PFSK-1 (cell line): Measurements from ENCODE around the gene USP14.

Experiments used
- POLR2AphosphoS5 ChIP-seq: IDR thresholded peaks from 2 replicates; pipeline ENCODE4 v1.6.1; 2012; ENCODE audit warnings: low read depth, mild to moderate bottlenecking, control low read depth, low read length, moderate library complexity
- TAF1 ChIP-seq: IDR thresholded peaks from 2 replicates; pipeline ENCODE4 v1.6.1; 2012; ENCODE audit warnings: low read length, control low read depth, borderline replicate concordance; ENCODE audit not compliant: insufficient read depth
- TF ChIP-seq, protein P1 (sequence below), 2 experiments: IDR thresholded peaks; 2 replicates each; pipeline versions ENCODE4 v1.6.1 to v1.8.0; 2011 to 2012; ENCODE audit warnings: low read depth in 2 of 2, low read length in 2 of 2, control low read depth in 1 of 2, inconsistent platforms in 1 of 2, mild to moderate bottlenecking in 1 of 2, moderate library complexity in 1 of 2; ENCODE audit not compliant: insufficient read depth in 1 of 2

DNA sequence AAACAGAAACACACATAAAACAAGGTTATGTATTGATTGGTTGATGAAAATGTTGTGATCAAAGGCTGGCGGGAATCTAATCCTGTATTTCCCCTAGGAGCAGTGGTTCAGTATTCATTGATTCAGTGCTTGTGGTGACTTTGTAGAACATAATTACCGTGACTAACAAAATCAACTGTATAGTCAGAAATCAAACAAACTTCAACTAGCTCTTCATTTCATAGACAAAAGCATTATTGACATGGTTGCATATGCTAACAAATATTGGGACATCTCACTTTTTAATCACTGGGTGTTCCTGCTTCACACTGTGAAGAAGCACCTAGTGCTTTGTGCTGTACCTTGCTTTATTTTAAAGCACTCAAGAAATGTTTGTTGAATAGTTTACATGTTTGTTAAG lies 41.4 kb downstream of the USP14 start:
- TF ChIP-seq, protein P1, sequence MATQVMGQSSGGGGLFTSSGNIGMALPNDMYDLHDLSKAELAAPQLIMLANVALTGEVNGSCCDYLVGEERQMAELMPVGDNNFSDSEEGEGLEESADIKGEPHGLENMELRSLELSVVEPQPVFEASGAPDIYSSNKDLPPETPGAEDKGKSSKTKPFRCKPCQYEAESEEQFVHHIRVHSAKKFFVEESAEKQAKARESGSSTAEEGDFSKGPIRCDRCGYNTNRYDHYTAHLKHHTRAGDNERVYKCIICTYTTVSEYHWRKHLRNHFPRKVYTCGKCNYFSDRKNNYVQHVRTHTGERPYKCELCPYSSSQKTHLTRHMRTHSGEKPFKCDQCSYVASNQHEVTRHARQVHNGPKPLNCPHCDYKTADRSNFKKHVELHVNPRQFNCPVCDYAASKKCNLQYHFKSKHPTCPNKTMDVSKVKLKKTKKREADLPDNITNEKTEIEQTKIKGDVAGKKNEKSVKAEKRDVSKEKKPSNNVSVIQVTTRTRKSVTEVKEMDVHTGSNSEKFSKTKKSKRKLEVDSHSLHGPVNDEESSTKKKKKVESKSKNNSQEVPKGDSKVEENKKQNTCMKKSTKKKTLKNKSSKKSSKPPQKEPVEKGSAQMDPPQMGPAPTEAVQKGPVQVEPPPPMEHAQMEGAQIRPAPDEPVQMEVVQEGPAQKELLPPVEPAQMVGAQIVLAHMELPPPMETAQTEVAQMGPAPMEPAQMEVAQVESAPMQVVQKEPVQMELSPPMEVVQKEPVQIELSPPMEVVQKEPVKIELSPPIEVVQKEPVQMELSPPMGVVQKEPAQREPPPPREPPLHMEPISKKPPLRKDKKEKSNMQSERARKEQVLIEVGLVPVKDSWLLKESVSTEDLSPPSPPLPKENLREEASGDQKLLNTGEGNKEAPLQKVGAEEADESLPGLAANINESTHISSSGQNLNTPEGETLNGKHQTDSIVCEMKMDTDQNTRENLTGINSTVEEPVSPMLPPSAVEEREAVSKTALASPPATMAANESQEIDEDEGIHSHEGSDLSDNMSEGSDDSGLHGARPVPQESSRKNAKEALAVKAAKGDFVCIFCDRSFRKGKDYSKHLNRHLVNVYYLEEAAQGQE (IDR thresholded peaks at IDR 0.05; ENCODE audit: insufficient read depth in 1 of 2, low read depth in 2 of 2, low read length in 2 of 2) = no peak
- TF ChIP-seq TAF1 (no peak), POLR2AphosphoS5 (no peak)
